ENCODE data around the gene LRRC74B. TPM values are rescaled to one million over a fixed set of nuclear protein-coding genes. Genes with fewer than 3 reads are reported as not detected.
A peak's percentile ranks its signal among the peaks of the same experiment; 100 is the strongest.

The LRRC74B gene
- total RNA-seq, 1 experiment from 2014 or later: not detected

DNA sequence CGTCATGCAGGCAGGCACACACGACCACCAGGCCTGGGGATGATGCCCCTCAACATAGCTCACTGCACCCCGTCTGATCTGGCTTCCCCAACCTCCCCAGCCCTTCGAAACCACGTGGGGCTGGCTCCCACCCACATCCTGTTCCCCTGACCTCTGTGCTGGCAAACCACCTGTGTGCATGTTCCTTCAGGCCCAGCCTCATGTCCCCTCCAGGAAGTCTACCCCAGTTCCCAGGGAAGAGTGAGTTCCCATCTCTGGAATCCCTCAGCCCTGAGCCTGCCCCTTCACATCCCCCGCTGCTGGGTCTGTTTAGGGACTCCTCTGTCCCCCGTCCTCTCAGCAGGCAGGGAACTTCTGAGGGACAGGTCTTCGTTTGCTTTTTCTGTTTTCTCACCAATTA lies 20.5 kb upstream of the LRRC74B start:
- no peaks in the 10 kb centered on the region for H3K9me3 ChIP-seq (ENCODE audit: insufficient read depth, low read depth)
- H3K27ac ChIP-seq: no peak overlapping the region
- H3K9me2 ChIP-seq (ENCODE audit: insufficient read depth): no peaks in the 10 kb centered on the region
- ChIA-PET CTCF (no interaction called here), POLR2A (ENCODE audit: unreplicated experiment) (no interaction called here)
- no peak overlapping the region for H2AFZ ChIP-seq
- intact Hi-C loops (cut with micrococcal nuclease; ENCODE audit: unreplicated experiment): no loop called here
- no peaks in the 10 kb centered on the region for H3F3A ChIP-seq (ENCODE audit: insufficient read depth, low read depth)
- H3K36me3 ChIP-seq (ENCODE audit: low read depth): no peaks in the 10 kb centered on the region
- TF ChIP-seq, protein P1, sequence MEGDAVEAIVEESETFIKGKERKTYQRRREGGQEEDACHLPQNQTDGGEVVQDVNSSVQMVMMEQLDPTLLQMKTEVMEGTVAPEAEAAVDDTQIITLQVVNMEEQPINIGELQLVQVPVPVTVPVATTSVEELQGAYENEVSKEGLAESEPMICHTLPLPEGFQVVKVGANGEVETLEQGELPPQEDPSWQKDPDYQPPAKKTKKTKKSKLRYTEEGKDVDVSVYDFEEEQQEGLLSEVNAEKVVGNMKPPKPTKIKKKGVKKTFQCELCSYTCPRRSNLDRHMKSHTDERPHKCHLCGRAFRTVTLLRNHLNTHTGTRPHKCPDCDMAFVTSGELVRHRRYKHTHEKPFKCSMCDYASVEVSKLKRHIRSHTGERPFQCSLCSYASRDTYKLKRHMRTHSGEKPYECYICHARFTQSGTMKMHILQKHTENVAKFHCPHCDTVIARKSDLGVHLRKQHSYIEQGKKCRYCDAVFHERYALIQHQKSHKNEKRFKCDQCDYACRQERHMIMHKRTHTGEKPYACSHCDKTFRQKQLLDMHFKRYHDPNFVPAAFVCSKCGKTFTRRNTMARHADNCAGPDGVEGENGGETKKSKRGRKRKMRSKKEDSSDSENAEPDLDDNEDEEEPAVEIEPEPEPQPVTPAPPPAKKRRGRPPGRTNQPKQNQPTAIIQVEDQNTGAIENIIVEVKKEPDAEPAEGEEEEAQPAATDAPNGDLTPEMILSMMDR (conservative IDR thresholded peaks at IDR 0.05): no peak
- no peak for TF ChIP-seq EZH2 (IDR thresholded peaks at IDR 0.05; ENCODE audit: low read depth)
- H3K4me3 ChIP-seq: no peak overlapping the region
- no peaks in the 10 kb centered on the region for H3K27me3 ChIP-seq (ENCODE audit: insufficient read depth, low read depth)
- H3K4me1 ChIP-seq (replicated peaks; ENCODE audit: insufficient read depth): no peaks in the 10 kb centered on the region
- H4K20me1 ChIP-seq (ENCODE audit: insufficient read depth): no peaks in the 10 kb centered on the region
- no peaks in the 10 kb centered on the region for H3K79me2 ChIP-seq (ENCODE audit: low read depth)
- no peak overlapping the region for H3K4me2 ChIP-seq
- no TSS peak for BruUV-seq (replicated peaks)
- no peak for DNase-seq

DNA sequence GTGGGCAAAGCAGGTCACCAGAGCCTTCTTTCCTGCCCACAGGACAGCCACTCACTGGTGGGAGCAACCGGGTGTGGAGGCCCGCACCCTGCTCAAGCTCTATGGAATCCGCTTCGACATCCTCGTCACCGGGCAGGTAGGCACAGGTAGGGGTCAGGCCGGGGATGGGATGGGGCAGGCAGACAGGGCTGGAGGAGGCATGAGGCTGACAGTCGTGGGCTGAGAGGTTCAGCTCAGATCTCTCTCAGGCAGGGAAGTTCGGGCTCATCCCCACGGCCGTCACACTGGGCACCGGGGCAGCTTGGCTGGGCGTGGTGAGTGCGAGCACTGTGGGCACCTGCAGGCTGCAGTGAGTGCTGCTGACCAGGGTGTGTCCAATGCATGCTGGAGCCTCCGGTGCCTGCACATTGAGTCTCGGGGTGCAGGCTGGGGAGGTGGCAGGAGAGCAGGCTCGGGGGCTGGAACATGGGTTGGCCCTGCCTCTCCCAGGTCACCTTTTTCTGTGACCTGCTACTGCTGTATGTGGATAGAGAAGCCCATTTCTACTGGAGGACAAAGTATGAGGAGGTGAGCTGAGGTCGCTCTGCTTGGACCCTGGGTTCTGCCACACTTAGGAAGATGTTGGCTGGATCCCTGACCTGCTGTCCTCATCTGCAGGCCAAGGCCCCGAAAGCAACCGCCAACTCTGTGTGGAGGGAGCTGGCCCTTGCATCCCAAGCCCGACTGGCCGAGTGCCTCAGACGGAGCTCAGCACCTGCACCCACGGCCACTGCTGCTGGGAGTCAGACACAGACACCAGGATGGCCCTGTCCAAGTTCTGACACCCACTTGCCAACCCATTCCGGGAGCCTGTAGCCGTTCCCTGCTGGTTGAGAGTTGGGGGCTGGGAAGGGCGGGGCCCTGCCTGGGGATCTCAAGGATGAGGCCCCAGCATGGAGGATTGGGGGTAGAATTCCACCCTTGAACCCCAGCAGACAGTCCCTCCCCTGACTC lies 19.7 kb upstream of the LRRC74B start:
- TF ChIP-seq EZH2 (IDR thresholded peaks at IDR 0.05; ENCODE audit: low read depth): no peak
- TF ChIP-seq, protein P1 (conservative IDR thresholded peaks at IDR 0.05): no peak
- Histone ChIP-seq H3K4me1 (replicated peaks; ENCODE audit: insufficient read depth) (no peaks in the 10 kb centered on the region), H3K27me3 (ENCODE audit: insufficient read depth, low read depth) (no peaks in the 10 kb centered on the region), H3K79me2 (ENCODE audit: low read depth) (no peaks in the 10 kb centered on the region), H3K4me3 (no peak overlapping the region), H3K9me2 (ENCODE audit: insufficient read depth) (no peaks in the 10 kb centered on the region), H3F3A (ENCODE audit: insufficient read depth, low read depth) (no peaks in the 10 kb centered on the region), H3K9me3 (ENCODE audit: insufficient read depth, low read depth) (no peaks in the 10 kb centered on the region), H3K36me3 (ENCODE audit: low read depth) (no peaks in the 10 kb centered on the region), H4K20me1 (ENCODE audit: insufficient read depth) (no peaks in the 10 kb centered on the region), H3K4me2 (no peak overlapping the region), H3K27ac (no peak overlapping the region), H2AFZ (no peak overlapping the region)
- POLR2A ChIA-PET (ENCODE audit: unreplicated experiment): no interaction called here
- BruUV-seq (replicated peaks): no TSS peak
- intact Hi-C loops (cut with micrococcal nuclease; ENCODE audit: unreplicated experiment): no loop called here
- CTCF ChIA-PET: no interaction called here
- DNase-seq: no peak

DNA sequence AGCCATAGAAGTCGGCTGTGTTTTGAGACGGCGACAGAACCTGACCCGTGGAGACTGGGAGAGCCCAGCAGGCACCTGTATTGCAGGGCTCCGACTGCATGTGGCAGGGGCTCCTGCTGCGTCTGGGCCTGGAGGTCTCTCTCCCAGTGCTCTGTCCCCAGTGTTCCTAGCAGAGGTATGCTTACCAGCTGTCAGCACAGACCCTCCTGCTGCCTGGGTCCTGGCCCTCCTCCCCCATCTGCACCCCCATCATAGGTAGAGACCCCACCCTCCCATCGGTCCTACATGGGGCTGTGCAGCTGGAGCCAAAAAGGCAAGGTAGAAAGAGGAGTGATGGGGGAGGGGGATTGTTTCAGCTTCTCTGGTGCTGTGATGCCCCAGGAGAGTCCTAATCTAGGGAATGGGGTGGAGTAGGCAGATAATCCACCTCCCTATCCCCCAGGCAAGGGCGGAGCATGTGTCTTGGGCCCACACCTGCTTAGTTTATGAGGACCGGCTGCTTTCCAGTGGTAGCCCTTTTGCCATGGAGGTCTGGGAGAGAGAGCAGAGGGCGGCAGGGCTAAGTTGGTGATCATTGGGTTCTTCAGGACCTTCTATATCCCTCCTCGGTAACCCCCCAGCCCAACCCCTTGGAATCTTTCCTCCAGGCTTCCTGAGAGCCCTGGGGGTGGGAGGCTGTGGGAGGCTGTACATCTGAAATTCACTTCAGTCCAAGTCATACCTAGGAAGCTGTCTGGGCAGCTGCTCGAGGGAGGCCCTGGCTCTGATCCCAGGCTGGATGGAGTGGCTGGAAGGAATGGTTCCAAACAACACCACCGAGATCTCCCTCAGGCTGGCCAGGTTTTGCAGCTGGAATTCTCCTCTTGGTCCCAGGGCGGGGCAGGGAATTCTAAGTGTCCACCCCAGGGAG lies 18.7 kb upstream of the LRRC74B start:
- Histone ChIP-seq H3K27me3 (ENCODE audit: insufficient read depth, low read depth) (no peaks in the 10 kb centered on the region), H3K4me1 (replicated peaks; ENCODE audit: insufficient read depth) (no peaks in the 10 kb centered on the region), H3K9me3 (ENCODE audit: insufficient read depth, low read depth) (no peaks in the 10 kb centered on the region), H3K79me2 (ENCODE audit: low read depth) (no peaks in the 10 kb centered on the region), H3K27ac (no peak overlapping the region), H3K4me3 (no peak overlapping the region), H4K20me1 (ENCODE audit: insufficient read depth) (no peaks in the 10 kb centered on the region), H3K9me2 (ENCODE audit: insufficient read depth) (no peaks in the 10 kb centered on the region), H2AFZ (no peak overlapping the region), H3K4me2 (no peak overlapping the region), H3F3A (ENCODE audit: insufficient read depth, low read depth) (no peaks in the 10 kb centered on the region), H3K36me3 (ENCODE audit: low read depth) (no peaks in the 10 kb centered on the region)
- CTCF ChIA-PET: no interaction called here
- DNase-seq: peak in 1 of 2 experiments; percentile 14
- intact Hi-C loops (cut with micrococcal nuclease; ENCODE audit: unreplicated experiment): no loop called here
- POLR2A ChIA-PET (ENCODE audit: unreplicated experiment): no interaction called here
- TF ChIP-seq, protein P1 (conservative IDR thresholded peaks at IDR 0.05): no peak
- no peak for TF ChIP-seq EZH2 (IDR thresholded peaks at IDR 0.05; ENCODE audit: low read depth)
- BruUV-seq (replicated peaks): no TSS peak

All from PC-9 (cell line).